H1 (cell line): ENCODE measurements around the gene MECR. TPM values are rescaled to one million over a fixed set of nuclear protein-coding genes. Genes with fewer than 3 reads are reported as not detected.
A peak's percentile ranks its signal among the peaks of the same experiment; 100 is the strongest.

Experiments used
- CTCF ChIA-PET: fragments of 300-600 bp; sonication (Branson Sonifier 250); formaldehyde crosslinking; loops from one replicate; lab custom pipeline; 2021; ENCODE audit not compliant: partially characterized antibody; lab: Charles Lee
- POLR2A ChIA-PET: fragments of 300-600 bp; sonication (Branson Sonifier 250); formaldehyde crosslinking; loops from one replicate; lab custom pipeline; 2021; ENCODE audit warnings: inconsistent platforms; ENCODE audit not compliant: partially characterized antibody; lab: Charles Lee
- DNase-seq, 2 experiments: peaks; one replicate each; pipeline versions ENCODE4 v3.0.0 to v3.0.0-alpha.2; 2010 to 2022; ENCODE audit warnings: low spot score in 2 of 2, low read depth in 1 of 2, mixed read lengths in 1 of 2
- FAIRE-seq: peaks from 2 replicates; lab custom pipeline; 2011; peaks lifted over from hg19 to GRCh38; lab: Jason Lieb, UNC
- H2AFZ ChIP-seq: 2 replicates; pipeline ENCODE4 v1.8.1; 2012; ENCODE audit warnings: low read length, inconsistent platforms
- H2AK5ac ChIP-seq: 2 replicates; pipeline ENCODE4 v1.6.1; 2013; ENCODE audit warnings: low read depth, low read length
- H2BK120ac ChIP-seq: replicated peaks from 2 replicates; pipeline ENCODE3; 2013; ENCODE audit warnings: low read depth, low read length, inconsistent platforms
- H2BK12ac ChIP-seq: 2 replicates; pipeline ENCODE4 v1.6.1; 2013; ENCODE audit warnings: low read depth, low read length
- H2BK15ac ChIP-seq: 2 replicates; pipeline ENCODE4 v1.6.1; 2013; ENCODE audit warnings: low read length
- H2BK20ac ChIP-seq: 2 replicates; pipeline ENCODE4 v1.6.1; 2013; ENCODE audit warnings: low read length
- H2BK5ac ChIP-seq: 2 replicates; pipeline ENCODE4 v1.6.1; 2013; ENCODE audit warnings: low read depth, low read length
- H3K14ac ChIP-seq: 2 replicates; pipeline ENCODE4 v1.6.1; 2013; ENCODE audit warnings: inconsistent platforms; ENCODE audit not compliant: insufficient read length
- H3K18ac ChIP-seq: 2 replicates; pipeline ENCODE4 v1.6.1; 2013; ENCODE audit warnings: low read length; ENCODE audit errors: extremely low read depth
- H3K23ac ChIP-seq: 2 replicates; pipeline ENCODE4 v1.6.1; 2013; ENCODE audit warnings: inconsistent platforms; ENCODE audit not compliant: insufficient read length
- H3K23me2 ChIP-seq: 2 replicates; pipeline ENCODE4 v1.6.1; 2013; ENCODE audit warnings: low read depth, low read length
- H3K27ac ChIP-seq: 2 replicates; pipeline ENCODE4 v1.6.1; 2011; ENCODE audit warnings: low read depth, low read length, inconsistent platforms
- H3K27me3 ChIP-seq, 4 experiments: replicated peaks in 1 of 4; 1 replicate in 1 of 4; 2 replicates in 3 of 4; pipeline versions ENCODE4 v1.6.1 to v1.8.1; 2011 to 2013; ENCODE audit warnings: low read length in 3 of 4, mild to moderate bottlenecking in 3 of 4, inconsistent platforms in 2 of 4, mixed read lengths in 2 of 4, moderate library complexity in 1 of 4; ENCODE audit not compliant: control insufficient read depth in 3 of 4, insufficient read depth in 3 of 4; ENCODE audit errors: extremely low read depth in 1 of 4
- H3K36me3 ChIP-seq, 4 experiments: 2 replicates each; pipeline versions ENCODE4 v1.6.1 to v1.8.1; 2011 to 2013; ENCODE audit warnings: mild to moderate bottlenecking in 4 of 4, low read length in 3 of 4, moderate library complexity in 2 of 4, control low read depth in 1 of 4, inconsistent platforms in 1 of 4; ENCODE audit not compliant: insufficient read depth in 4 of 4, control insufficient read depth in 2 of 4
- H3K4ac ChIP-seq: replicated peaks from 2 replicates; pipeline ENCODE3; 2013; ENCODE audit warnings: low read length, low read depth, mixed read lengths, inconsistent platforms; ENCODE audit not compliant: insufficient read length
- H3K4me1 ChIP-seq, 4 experiments: replicated peaks in 1 of 4; 1 replicate in 1 of 4; 2 replicates in 3 of 4; pipeline versions ENCODE4 v1.6.1 to v1.8.1; 2011 to 2013; ENCODE audit warnings: low read length in 3 of 4, inconsistent platforms in 2 of 4, mixed read lengths in 1 of 4; ENCODE audit not compliant: insufficient read depth in 4 of 4, control insufficient read depth in 3 of 4
- H3K4me2 ChIP-seq, 2 experiments: 2 replicates each; pipeline versions ENCODE4 v1.6.1 to v1.8.1; 2011 to 2013; ENCODE audit warnings: low read depth in 2 of 2, low read length in 2 of 2, control low read depth in 1 of 2, inconsistent platforms in 1 of 2, mild to moderate bottlenecking in 1 of 2; ENCODE audit not compliant: insufficient read depth in 1 of 2
- H3K4me3 ChIP-seq, 4 experiments: fragments of 200-600, 300-600 bp in 1 of 4; sonication (generic), shearing (Covaris generic), sonication (Bioruptor Twin) in 1 of 4; 2 replicates each; pipeline versions ENCODE4 v1.5.1 to v1.8.1; 2011 to 2016; ENCODE audit warnings: low read length in 4 of 4, low read depth in 3 of 4, control low read depth in 2 of 4, inconsistent platforms in 2 of 4, mild to moderate bottlenecking in 2 of 4, mixed read lengths in 1 of 4, moderate library complexity in 1 of 4; ENCODE audit not compliant: insufficient read depth in 2 of 4; ENCODE audit errors: extremely low read depth in 1 of 4
- H3K56ac ChIP-seq: replicated peaks from 2 replicates; pipeline ENCODE3; 2013; ENCODE audit warnings: low read depth, mild to moderate bottlenecking, mixed read lengths, low read length, inconsistent platforms; ENCODE audit not compliant: insufficient read length
- H3K79me1 ChIP-seq: 2 replicates; pipeline ENCODE4 v1.6.1; 2013; ENCODE audit warnings: low read depth, low read length, control low read depth
- H3K79me2 ChIP-seq, 2 experiments: 2 replicates each; pipeline versions ENCODE4 v1.6.1 to v1.8.1; 2012 to 2013; ENCODE audit warnings: low read length in 2 of 2, mild to moderate bottlenecking in 2 of 2, inconsistent platforms in 1 of 2; ENCODE audit not compliant: insufficient read depth in 2 of 2, control insufficient read depth in 1 of 2
- H3K9ac ChIP-seq, 4 experiments: replicated peaks in 1 of 4; 1 replicate in 1 of 4; 2 replicates in 3 of 4; pipeline versions ENCODE4 v1.6.1 to v1.8.1; 2011 to 2013; ENCODE audit warnings: low read depth in 3 of 4, low read length in 3 of 4, control low read depth in 2 of 4, mild to moderate bottlenecking in 2 of 4, moderate library complexity in 2 of 4, inconsistent platforms in 1 of 4; ENCODE audit errors: extremely low read depth in 1 of 4
- H3K9me3 ChIP-seq, 2 experiments: 2 replicates each; pipeline versions ENCODE4 v1.6.1 to v1.8.1; 2012 to 2013; ENCODE audit warnings: mild to moderate bottlenecking in 2 of 2, moderate library complexity in 2 of 2, control low read depth in 1 of 2, inconsistent platforms in 1 of 2, low read depth in 1 of 2, low read length in 1 of 2, mixed read lengths in 1 of 2; ENCODE audit not compliant: insufficient read depth in 2 of 2
- H4K20me1 ChIP-seq, 2 experiments: replicated peaks in 1 of 2; 2 replicates each; pipeline versions ENCODE3 to v1.8.1; 2011 to 2013; ENCODE audit warnings: inconsistent platforms in 2 of 2, low read length in 2 of 2, mild to moderate bottlenecking in 1 of 2; ENCODE audit not compliant: insufficient read depth in 2 of 2, control insufficient read depth in 1 of 2
- H4K5ac ChIP-seq: 2 replicates; pipeline ENCODE4 v1.6.1; 2013; ENCODE audit warnings: low read length, low read depth, mixed read lengths, inconsistent platforms; ENCODE audit not compliant: insufficient read length
- H4K8ac ChIP-seq: 2 replicates; pipeline ENCODE4 v1.8.0; 2013; ENCODE audit warnings: mild to moderate bottlenecking, moderate library complexity, low read length, inconsistent platforms; ENCODE audit not compliant: insufficient read depth; ENCODE audit errors: extremely low read depth
- H4K91ac ChIP-seq: replicated peaks from 2 replicates; pipeline ENCODE3; 2013; ENCODE audit warnings: low read length, mixed read lengths, inconsistent platforms; ENCODE audit not compliant: insufficient read length
- RAD21 ChIP-seq, 2 experiments: IDR thresholded peaks in 1 of 2; conservative IDR thresholded peaks in 1 of 2; 2 replicates each; pipeline ENCODE4 v1.6.1; 2011; ENCODE audit warnings: low read depth in 2 of 2, low read length in 2 of 2, improper control_type of control experiment in 1 of 2, inconsistent platforms in 1 of 2, mild to moderate bottlenecking in 1 of 2, moderate library complexity in 1 of 2
- RBBP5 ChIP-seq: IDR thresholded peaks from 2 replicates; pipeline ENCODE4 v1.7.1; 2012; ENCODE audit warnings: low read depth, mild to moderate bottlenecking, inconsistent platforms, low read length, moderate library complexity, borderline replicate concordance
- WGBS, 2 experiments: shearing (Covaris generic) in 1 of 2; methylation state at CpG; one replicate each; pipeline versions ENCODE4 v1.1.6 to v1.1.7; 2013 to 2015; ENCODE audit warnings: low lambda C conversion rate in 2 of 2, mixed read lengths in 2 of 2, inconsistent platforms in 1 of 2, low coverage in 1 of 2, missing lambda C conversion rate in 1 of 2; ENCODE audit not compliant: insufficient replicate concordance in 2 of 2, insufficient coverage in 1 of 2, insufficient read length in 1 of 2; ENCODE audit errors: extremely low coverage in 1 of 2, missing lambda C conversion rate in 1 of 2; 5-methylcytosine and 5-hydroxymethylcytosine counted together
- polyA plus RNA-seq, 7 experiments: library from polyadenylated mRNA; depleted of rRNA in 3 of 7; stranded (reverse) in 5 of 7; unstranded in 2 of 7; fragments of >200 nt in 5 of 7; fragments of 200-250 nt in 2 of 7; gene quantifications; 1 replicate in 5 of 7; 2 replicates in 1 of 7; 4 replicates in 1 of 7; pipeline versions ENCODE4 v1.2.1 to v1.2.3, GENCODE V29; 2011 to 2013; ENCODE audit warnings: missing spikeins in 2 of 7, mixed read lengths in 2 of 7
- total RNA-seq: library from RNA; stranded (reverse); fragmentation: NEBNext Ultra II Directional; extraction: Animal tissue kit (Norgen Biotek cat#: 25700); gene quantifications from 2 replicates; pipeline ENCODE4 v1.2.1, GENCODE V29; 2021
- TF ChIP-seq, protein P1 (sequence below), 3 experiments: IDR thresholded peaks; 1 replicate in 2 of 3; 2 replicates in 1 of 3; pipeline versions ENCODE4 v1.5.1 to v1.6.1; 2011; ENCODE audit warnings: low read length in 3 of 3, mild to moderate bottlenecking in 3 of 3, inconsistent platforms in 2 of 3, low read depth in 1 of 3, moderate library complexity in 1 of 3; ENCODE audit not compliant: insufficient read depth in 1 of 3; ENCODE audit errors: control extremely low read depth in 1 of 3

Gene MECR
- total and polyA plus RNA-seq, 2 of the 8 experiments (the other 6 are each of a cell fraction or from before 2014, with no cell fraction given), result 24.2 to 24.4 TPM

DNA sequence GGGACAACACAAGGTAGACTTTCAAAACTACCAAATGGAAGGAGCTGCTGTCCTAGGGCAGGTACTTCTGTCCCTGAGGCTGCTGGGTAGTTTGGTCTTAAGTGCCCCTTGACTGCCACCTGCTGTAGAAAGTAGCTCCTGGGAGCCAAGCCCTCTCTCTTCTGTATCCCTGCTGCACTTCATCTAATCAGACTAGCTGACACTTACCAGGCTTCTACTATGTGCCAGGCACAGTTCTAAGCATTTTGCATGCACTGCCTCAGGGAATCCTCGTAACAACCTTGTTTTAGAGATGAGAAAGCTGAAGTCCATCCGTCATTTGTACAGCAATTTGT is 33.2 kb downstream of the MECR start:
- no peak overlapping the region for H2BK15ac ChIP-seq
- no peaks in the 10 kb centered on the region for H3K27me3 ChIP-seq
- H3K79me2 ChIP-seq, result no peaks in the 10 kb centered on the region
- H2BK120ac ChIP-seq, result no peak overlapping the region
- H2BK5ac ChIP-seq, result no peak overlapping the region
- ChIA-PET POLR2A (interaction anchor here (0.7 to 5.2 kb wide), 10 partner anchors 12 to 312 kb away, joined by 3 to 37 read pairs (median 4); partner anchors contain the start of genes EPB41, SRSF4 and TMEM200B), CTCF (interaction anchor here (0.5 to 2.8 kb wide), 42 partner anchors 10 to 1798 kb away, joined by 3 to 29 read pairs (median 4); partner anchors contain the start of genes SRSF4 and TMEM200B)
- H3K79me1 ChIP-seq, result no peaks in the 10 kb centered on the region
- H3K36me3 ChIP-seq, result peaks cover 2 to 24% (median 20%) of the 10 kb centered on the region in 4 experiments; a peak in 6 of 8 replicates
- no peak overlapping the region for H3K23ac ChIP-seq
- no peak overlapping the region for H3K14ac ChIP-seq
- TF ChIP-seq, protein P1, sequence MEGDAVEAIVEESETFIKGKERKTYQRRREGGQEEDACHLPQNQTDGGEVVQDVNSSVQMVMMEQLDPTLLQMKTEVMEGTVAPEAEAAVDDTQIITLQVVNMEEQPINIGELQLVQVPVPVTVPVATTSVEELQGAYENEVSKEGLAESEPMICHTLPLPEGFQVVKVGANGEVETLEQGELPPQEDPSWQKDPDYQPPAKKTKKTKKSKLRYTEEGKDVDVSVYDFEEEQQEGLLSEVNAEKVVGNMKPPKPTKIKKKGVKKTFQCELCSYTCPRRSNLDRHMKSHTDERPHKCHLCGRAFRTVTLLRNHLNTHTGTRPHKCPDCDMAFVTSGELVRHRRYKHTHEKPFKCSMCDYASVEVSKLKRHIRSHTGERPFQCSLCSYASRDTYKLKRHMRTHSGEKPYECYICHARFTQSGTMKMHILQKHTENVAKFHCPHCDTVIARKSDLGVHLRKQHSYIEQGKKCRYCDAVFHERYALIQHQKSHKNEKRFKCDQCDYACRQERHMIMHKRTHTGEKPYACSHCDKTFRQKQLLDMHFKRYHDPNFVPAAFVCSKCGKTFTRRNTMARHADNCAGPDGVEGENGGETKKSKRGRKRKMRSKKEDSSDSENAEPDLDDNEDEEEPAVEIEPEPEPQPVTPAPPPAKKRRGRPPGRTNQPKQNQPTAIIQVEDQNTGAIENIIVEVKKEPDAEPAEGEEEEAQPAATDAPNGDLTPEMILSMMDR (IDR thresholded peaks at IDR 0.05; ENCODE audit: control extremely low read depth in 1 of 3, insufficient read depth in 1 of 3, low read depth in 1 of 3, low read length in 3 of 3), result peak; percentile 49 to 77 (median 69)
- TF ChIP-seq RAD21 (IDR thresholded peaks at IDR 0.05 in 1 of 2, conservative IDR thresholded peaks at IDR 0.05 in 1 of 2; ENCODE audit: low read depth in 2 of 2, low read length in 2 of 2) (peak; percentile 72 to 79), RBBP5 (no peak)
- H3K4me1 ChIP-seq, result peaks cover 0 to 5% (median 1%) of the 10 kb centered on the region in 4 experiments; a peak in 2 of 7 replicates
- H3K56ac ChIP-seq, result no peak overlapping the region
- no peak overlapping the region for H3K27ac ChIP-seq
- no peak overlapping the region for H2AFZ ChIP-seq
- H3K9ac ChIP-seq, result no peak overlapping the region
- H3K18ac ChIP-seq, result no peak overlapping the region
- H4K91ac ChIP-seq, result no peak overlapping the region
- FAIRE-seq (peak; percentile 68), DNase-seq (no peak)
- no peak overlapping the region for H4K5ac ChIP-seq
- no peak overlapping the region for H3K4ac ChIP-seq
- H2AK5ac ChIP-seq, result no peak overlapping the region
- WGBS, 2 experiments, result 89% methylated on average over 2 of the region's 2 CpGs; no CpG with 5 or more reads in 1 of the 2 experiments
- no peaks in the 10 kb centered on the region for H3K23me2 ChIP-seq
- H4K20me1 ChIP-seq, result no peaks in the 10 kb centered on the region
- H2BK20ac ChIP-seq, result no peak overlapping the region
- H3K4me3 ChIP-seq, result no peak overlapping the region
- no peak overlapping the region for H3K4me2 ChIP-seq
- no peaks in the 10 kb centered on the region for H3K9me3 ChIP-seq
- no peak overlapping the region for H4K8ac ChIP-seq
- no peak overlapping the region for H2BK12ac ChIP-seq
